Peyer's patch (tissue), 4 donors: Measurements from ENCODE around the gene RAVER2.

Experiments
- CTCF ChIP-seq, 6 experiments: fragments of 450-650 bp in 4 of 6; fragments of 200-600 bp in 2 of 6; sonication (generic) in 1 of 6; IDR thresholded peaks; one replicate each; pipeline ENCODE4 v1.5.1; 2017 to 2019; ENCODE audit warnings: antibody characterized with exemption in 6 of 6, mild to moderate bottlenecking in 3 of 6, moderate library complexity in 1 of 6
- POLR2A ChIP-seq, 2 donors: fragments of 450-650 bp; IDR thresholded peaks; one replicate each; pipeline ENCODE4 v1.5.1; 2017; ENCODE audit warnings: antibody characterized with exemption in 2 of 2, mild to moderate bottlenecking in 2 of 2, moderate library complexity in 2 of 2

- TF ChIP-seq CTCF (IDR thresholded peaks at IDR 0.05) (no peak), POLR2A (IDR thresholded peaks at IDR 0.05) (no peak)
Observed at GRCh38 chr1:64705591-64705990, 39.3 kb upstream of the RAVER2 start.
